Calu3 (cell line): Measurements from ENCODE around the gene TTC28. TPM values are rescaled to one million over a fixed set of nuclear protein-coding genes. Genes with fewer than 3 reads are reported as not detected.

Source experiments
- BruUV-seq: library from RNA; stranded (reverse); fragments of 400-500 nt; replicated peaks from 2 replicates; lab custom pipeline; 2021; lab: Mats Ljungman, UMichigan
- CTCF ChIA-PET: fragments of 300-600 bp; sonication (Branson Sonifier 250); formaldehyde crosslinking; loops from one replicate; lab custom pipeline; 2022; ENCODE audit warnings: antibody characterized with exemption; lab: Charles Lee
- DNase-seq: peaks from one replicate; pipeline ENCODE4 v3.0.0; 2022
- H3K27ac Mint-ChIP-seq: one replicate; pipeline ENCODE4 v1.8.0; 2022; ENCODE audit warnings: mixed read lengths; ENCODE audit not compliant: unreplicated experiment
- H3K27me3 Mint-ChIP-seq: one replicate; pipeline ENCODE4 v1.8.0; 2022; ENCODE audit warnings: mixed read lengths; ENCODE audit not compliant: unreplicated experiment
- H3K36me3 Mint-ChIP-seq: one replicate; pipeline ENCODE4 v1.8.0; 2022; ENCODE audit warnings: mild to moderate bottlenecking, moderate library complexity, mixed read lengths; ENCODE audit not compliant: insufficient read depth, unreplicated experiment
- H3K4me1 Mint-ChIP-seq: one replicate; pipeline ENCODE4 v1.8.0; 2022; ENCODE audit warnings: mild to moderate bottlenecking, low read depth, mixed read lengths; ENCODE audit not compliant: unreplicated experiment
- H3K4me3 Mint-ChIP-seq: one replicate; pipeline ENCODE4 v1.8.0; 2022; ENCODE audit warnings: mild to moderate bottlenecking, low read depth, moderate library complexity, mixed read lengths; ENCODE audit not compliant: unreplicated experiment
- H3K9me3 Mint-ChIP-seq: one replicate; pipeline ENCODE4 v1.8.0; 2022; ENCODE audit warnings: low read depth, mixed read lengths; ENCODE audit not compliant: unreplicated experiment
- intact Hi-C: fragments of 100-400 bp; cut with micrococcal nuclease; formaldehyde crosslinking; loops from one replicate; pipeline ENCODE4 v1.10.0; 2022; ENCODE audit not compliant: unreplicated experiment
- total RNA-seq: library from RNA; stranded (reverse); gene quantifications from 2 replicates; pipeline ENCODE4 v1.2.3, GENCODE V29; 2022
- TF ChIP-seq, protein P1 (sequence below): fragments of 200-600 bp; IDR thresholded peaks from one replicate; pipeline ENCODE4 v1.8.0; 2022; ENCODE audit warnings: antibody characterized with exemption; ENCODE audit not compliant: unreplicated experiment

TTC28 gene
- total RNA-seq, 1 experiment from 2014 or later: 5.2 TPM

GRCh38 chr22:28023774-28024173 is 655.9 kb downstream of the TTC28 start:
- Mint-ChIP-seq H3K4me1 (no peaks in the 10 kb centered on the region), H3K27me3 (peaks cover 40% of the 10 kb centered on the region), H3K27ac (no peak overlapping the region), H3K9me3 (no peaks in the 10 kb centered on the region), H3K36me3 (no peaks in the 10 kb centered on the region), H3K4me3 (no peak overlapping the region)
- BruUV-seq: no TSS peak
- DNase-seq: no peak
- intact Hi-C loops: no loop called here
- TF ChIP-seq, protein P1, sequence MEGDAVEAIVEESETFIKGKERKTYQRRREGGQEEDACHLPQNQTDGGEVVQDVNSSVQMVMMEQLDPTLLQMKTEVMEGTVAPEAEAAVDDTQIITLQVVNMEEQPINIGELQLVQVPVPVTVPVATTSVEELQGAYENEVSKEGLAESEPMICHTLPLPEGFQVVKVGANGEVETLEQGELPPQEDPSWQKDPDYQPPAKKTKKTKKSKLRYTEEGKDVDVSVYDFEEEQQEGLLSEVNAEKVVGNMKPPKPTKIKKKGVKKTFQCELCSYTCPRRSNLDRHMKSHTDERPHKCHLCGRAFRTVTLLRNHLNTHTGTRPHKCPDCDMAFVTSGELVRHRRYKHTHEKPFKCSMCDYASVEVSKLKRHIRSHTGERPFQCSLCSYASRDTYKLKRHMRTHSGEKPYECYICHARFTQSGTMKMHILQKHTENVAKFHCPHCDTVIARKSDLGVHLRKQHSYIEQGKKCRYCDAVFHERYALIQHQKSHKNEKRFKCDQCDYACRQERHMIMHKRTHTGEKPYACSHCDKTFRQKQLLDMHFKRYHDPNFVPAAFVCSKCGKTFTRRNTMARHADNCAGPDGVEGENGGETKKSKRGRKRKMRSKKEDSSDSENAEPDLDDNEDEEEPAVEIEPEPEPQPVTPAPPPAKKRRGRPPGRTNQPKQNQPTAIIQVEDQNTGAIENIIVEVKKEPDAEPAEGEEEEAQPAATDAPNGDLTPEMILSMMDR: no peak
- CTCF ChIA-PET: interaction anchor here (0.7 kb wide), 1 partner anchor 9 kb away, joined by 3 read pairs; no protein-coding TSS in a partner anchor

- Mint-ChIP-seq H3K27me3 (peaks cover 46% of the 10 kb centered on the region), H3K4me1 (no peaks in the 10 kb centered on the region), H3K27ac (no peak overlapping the region), H3K4me3 (no peak overlapping the region), H3K9me3 (no peaks in the 10 kb centered on the region), H3K36me3 (no peaks in the 10 kb centered on the region)
- DNase-seq: no peak
- CTCF ChIA-PET: no interaction called here
- intact Hi-C loops: no loop called here
- TF ChIP-seq, protein P1: no peak
- no TSS peak for BruUV-seq
These were observed 656.6 kb downstream of the TTC28 start for GRCh38 chr22:28023036-28023435.

GRCh38 chr22:28021998-28022660 is 657.5 kb downstream of the TTC28 start:
- Mint-ChIP-seq H3K4me1 (no peaks in the 10 kb centered on the region), H3K4me3 (no peak overlapping the region), H3K27ac (no peak overlapping the region), H3K36me3 (no peaks in the 10 kb centered on the region), H3K9me3 (no peaks in the 10 kb centered on the region), H3K27me3 (peaks cover 55% of the 10 kb centered on the region)
- TF ChIP-seq, protein P1: no peak
- no TSS peak for BruUV-seq
- DNase-seq: no peak
- CTCF ChIA-PET: no interaction called here
- intact Hi-C loops: no loop called here

DNA sequence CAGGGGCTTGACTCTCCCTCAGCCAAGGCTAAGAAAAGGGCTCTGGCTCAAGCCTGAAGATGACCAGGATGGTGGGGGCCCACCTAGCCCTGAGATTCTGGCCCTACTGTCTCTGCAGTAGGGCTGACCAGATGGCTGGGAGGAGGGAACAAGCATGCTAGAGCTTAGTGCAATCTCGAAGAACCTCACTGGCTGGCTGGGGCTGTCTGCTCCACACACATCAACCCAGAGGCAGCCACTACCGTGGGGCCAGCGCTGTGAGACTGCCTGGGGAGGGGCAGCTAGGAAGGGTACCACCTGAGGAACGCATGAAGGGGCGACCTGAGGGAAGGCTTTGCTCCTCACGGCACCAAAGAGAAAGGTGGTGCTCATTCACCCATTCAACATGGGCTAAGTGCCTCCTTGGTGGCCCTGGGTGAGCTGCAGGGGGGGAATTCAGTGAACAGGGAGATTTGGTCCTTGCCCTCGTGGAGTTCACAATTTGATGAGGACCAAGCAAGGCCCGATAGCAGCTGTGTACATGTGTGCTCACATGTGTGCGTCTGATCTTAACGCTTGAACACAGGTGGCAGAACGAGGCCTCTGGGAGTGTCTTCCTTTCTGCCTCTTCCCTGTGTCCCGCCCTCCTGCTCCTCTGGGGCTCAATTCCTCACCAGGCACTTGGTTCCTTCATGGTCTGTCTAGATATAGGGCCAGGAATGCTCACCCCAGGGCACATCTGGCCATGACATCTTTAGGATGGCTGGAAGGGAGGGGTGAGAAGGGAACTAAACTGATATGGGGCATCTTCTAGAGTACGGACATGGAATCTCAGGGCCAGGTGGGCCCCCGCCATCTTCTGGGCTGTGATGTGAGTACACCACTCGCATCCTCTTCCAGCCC is 658.3 kb downstream of the TTC28 start:
- no peak overlapping the region for H3K4me3 Mint-ChIP-seq
- no peak overlapping the region for H3K27ac Mint-ChIP-seq
- no peaks in the 10 kb centered on the region for H3K4me1 Mint-ChIP-seq
- no peaks in the 10 kb centered on the region for H3K36me3 Mint-ChIP-seq
- intact Hi-C loops: no loop called here
- H3K9me3 Mint-ChIP-seq: no peaks in the 10 kb centered on the region
- BruUV-seq: no TSS peak
- TF ChIP-seq, protein P1: no peak
- H3K27me3 Mint-ChIP-seq: peaks cover 56% of the 10 kb centered on the region
- no peak for DNase-seq
- CTCF ChIA-PET: interaction anchor here (2.0 kb wide), 1 partner anchor 141 kb away, joined by 6 read pairs; no protein-coding TSS in a partner anchor
